BE2C (cell line): ENCODE measurements around the gene ITGB3.
"Not testable (repeated sequence)": the region's sequence is repeated elsewhere in the genome, so short reads cannot be mapped to it uniquely, and the experiment has no call there.

Experiments
- DNase-seq: peaks from one replicate; pipeline ENCODE4 v3.0.0-alpha.2; 2020
- H3K27me3 ChIP-seq: fragments of 250-450 bp; sonication (Bioruptor Pico); 2 replicates; pipeline ENCODE4 v1.5.1; 2020; ENCODE audit warnings: mild to moderate bottlenecking
- H3K36me3 ChIP-seq: fragments of 250-450 bp; sonication (Bioruptor Pico); 2 replicates; pipeline ENCODE4 v1.5.1; 2020; ENCODE audit warnings: mild to moderate bottlenecking
- H3K4me1 ChIP-seq: fragments of 250-450 bp; sonication (Bioruptor Pico); 2 replicates; pipeline ENCODE4 v1.5.1; 2020
- H3K4me3 ChIP-seq: 2 replicates; pipeline ENCODE4 v1.5.1; 2011; ENCODE audit warnings: low read depth, low read length
- H3K9me3 ChIP-seq: fragments of 250-450 bp; sonication (Bioruptor Pico); 2 replicates; pipeline ENCODE4 v1.5.1; 2020
- TF ChIP-seq, protein P1 (sequence below): IDR thresholded peaks from 2 replicates; pipeline ENCODE4 v1.5.1; 2012; ENCODE audit warnings: mild to moderate bottlenecking, low read depth, low read length

ITGB3 gene

DNA sequence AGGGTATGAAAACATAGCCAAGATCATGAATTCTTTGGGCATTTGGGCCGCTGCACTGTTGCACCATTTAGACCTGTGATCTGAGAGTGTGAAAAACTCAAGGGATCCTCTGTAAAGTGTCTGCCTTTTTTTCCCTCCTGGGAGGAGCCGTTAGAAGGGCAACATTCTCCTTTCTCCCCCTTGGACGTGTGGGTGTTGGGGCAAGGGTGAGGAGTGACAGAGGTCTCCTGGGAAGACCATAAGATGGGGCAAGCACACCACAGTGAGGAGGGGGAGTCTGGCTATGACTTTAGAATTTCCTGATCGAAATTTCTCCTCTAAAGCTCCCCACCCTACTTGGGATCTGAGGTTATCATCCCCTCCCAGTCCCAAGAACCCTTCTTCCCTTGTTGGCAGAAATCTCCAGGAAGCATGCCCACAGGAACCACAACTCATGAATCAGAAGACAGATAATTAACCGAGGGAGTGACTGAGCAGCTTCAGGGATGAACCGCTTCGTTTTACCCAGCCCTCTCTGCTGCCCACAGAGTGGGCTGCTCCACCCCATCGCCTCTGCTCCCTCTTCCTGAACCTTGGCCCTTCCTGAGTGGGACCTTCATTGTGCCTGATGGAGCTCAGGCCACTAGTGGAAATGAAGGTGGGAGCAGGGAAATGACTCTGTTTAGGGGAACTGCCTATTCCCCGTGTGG lies 4.2 kb downstream of the ITGB3 start:
- Histone ChIP-seq H3K4me3 (no peak overlapping the region), H3K27me3 (peaks cover 3% of the 10 kb centered on the region; the same call in 1 of the 2 replicates), H3K36me3 (no peaks in the 10 kb centered on the region), H3K9me3 (no peaks in the 10 kb centered on the region), H3K4me1 (0 out of 2 replicates have a peak, but pooled peaks cover 2% of the 10 kb centered on the region)
- DNase-seq: no peak
- TF ChIP-seq, protein P1, sequence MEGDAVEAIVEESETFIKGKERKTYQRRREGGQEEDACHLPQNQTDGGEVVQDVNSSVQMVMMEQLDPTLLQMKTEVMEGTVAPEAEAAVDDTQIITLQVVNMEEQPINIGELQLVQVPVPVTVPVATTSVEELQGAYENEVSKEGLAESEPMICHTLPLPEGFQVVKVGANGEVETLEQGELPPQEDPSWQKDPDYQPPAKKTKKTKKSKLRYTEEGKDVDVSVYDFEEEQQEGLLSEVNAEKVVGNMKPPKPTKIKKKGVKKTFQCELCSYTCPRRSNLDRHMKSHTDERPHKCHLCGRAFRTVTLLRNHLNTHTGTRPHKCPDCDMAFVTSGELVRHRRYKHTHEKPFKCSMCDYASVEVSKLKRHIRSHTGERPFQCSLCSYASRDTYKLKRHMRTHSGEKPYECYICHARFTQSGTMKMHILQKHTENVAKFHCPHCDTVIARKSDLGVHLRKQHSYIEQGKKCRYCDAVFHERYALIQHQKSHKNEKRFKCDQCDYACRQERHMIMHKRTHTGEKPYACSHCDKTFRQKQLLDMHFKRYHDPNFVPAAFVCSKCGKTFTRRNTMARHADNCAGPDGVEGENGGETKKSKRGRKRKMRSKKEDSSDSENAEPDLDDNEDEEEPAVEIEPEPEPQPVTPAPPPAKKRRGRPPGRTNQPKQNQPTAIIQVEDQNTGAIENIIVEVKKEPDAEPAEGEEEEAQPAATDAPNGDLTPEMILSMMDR: no peak

- no peak overlapping the region for H3K4me3 ChIP-seq
- no peaks in the 10 kb centered on the region for H3K36me3 ChIP-seq
- H3K4me1 ChIP-seq: no peaks in the 10 kb centered on the region
- no peaks in the 10 kb centered on the region for H3K9me3 ChIP-seq
- TF ChIP-seq, protein P1: no peak
- H3K27me3 ChIP-seq: no peaks in the 10 kb centered on the region
- DNase-seq: no peak
Measured at GRCh38 chr17:47262586-47262985, 9.0 kb downstream of the ITGB3 start.

- Histone ChIP-seq H3K4me3 (no peak overlapping the region), H3K4me1 (no peaks in the 10 kb centered on the region), H3K9me3 (no peaks in the 10 kb centered on the region), H3K36me3 (no peaks in the 10 kb centered on the region), H3K27me3 (no peaks in the 10 kb centered on the region)
- TF ChIP-seq, protein P1: no peak
- no peak for DNase-seq
Measured at GRCh38 chr17:47264166-47264565, 10.5 kb downstream of the ITGB3 start.

DNA sequence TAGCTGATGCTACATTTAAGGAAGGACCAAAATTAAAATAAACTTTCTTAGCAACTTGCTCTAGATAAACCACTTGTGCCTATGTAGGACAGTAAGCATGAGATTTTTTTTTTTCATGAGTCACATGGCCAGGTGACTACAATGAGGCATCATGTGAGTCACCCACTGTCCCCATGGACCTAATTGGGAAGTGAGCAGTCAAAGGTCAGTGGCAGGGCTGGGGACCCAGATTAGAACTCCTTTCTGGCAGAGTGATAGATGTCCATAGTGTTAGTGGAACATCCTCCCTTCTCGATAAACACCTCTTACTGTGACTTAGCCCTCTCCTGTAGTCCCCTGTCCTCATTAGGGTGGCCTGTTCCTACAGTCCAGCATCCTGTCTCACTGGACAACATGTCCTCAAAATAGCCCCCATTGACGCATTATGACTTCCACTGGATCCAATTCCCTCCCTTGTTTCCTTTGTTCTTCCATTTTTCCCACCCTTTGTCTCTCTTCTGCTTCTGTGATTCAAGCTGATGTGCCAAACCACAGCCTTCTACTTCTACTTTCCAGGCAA lies 12.4 kb downstream of the ITGB3 start:
- Histone ChIP-seq H3K4me1 (no peaks in the 10 kb centered on the region), H3K27me3 (no peaks in the 10 kb centered on the region), H3K4me3 (no peak overlapping the region), H3K9me3 (no peaks in the 10 kb centered on the region), H3K36me3 (no peaks in the 10 kb centered on the region)
- DNase-seq: no peak
- TF ChIP-seq, protein P1: no peak

DNA sequence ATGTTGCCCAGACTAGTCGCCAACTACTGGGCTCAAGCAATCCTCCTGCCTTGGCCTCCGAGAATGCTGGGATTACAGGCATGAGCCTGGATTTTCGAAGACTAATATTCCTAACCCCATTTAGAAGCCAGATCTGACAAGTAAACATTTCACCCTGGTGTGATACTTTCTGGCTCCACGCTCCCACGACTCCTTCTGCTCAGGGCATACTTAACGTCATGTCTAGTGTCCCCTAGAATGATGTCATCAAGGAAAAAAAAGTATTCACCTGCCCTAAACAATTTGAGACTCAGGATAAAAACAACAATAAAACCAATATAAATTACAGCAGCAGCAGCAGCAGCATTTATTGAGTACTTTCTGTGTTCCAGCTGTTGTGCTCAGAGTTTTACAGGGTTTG lies 13.2 kb downstream of the ITGB3 start:
- Histone ChIP-seq H3K27me3 (no peaks in the 10 kb centered on the region), H3K4me1 (no peaks in the 10 kb centered on the region), H3K9me3 (no peaks in the 10 kb centered on the region), H3K36me3 (no peaks in the 10 kb centered on the region), H3K4me3 (no peak overlapping the region)
- DNase-seq: no peak
- TF ChIP-seq, protein P1: no peak

DNA sequence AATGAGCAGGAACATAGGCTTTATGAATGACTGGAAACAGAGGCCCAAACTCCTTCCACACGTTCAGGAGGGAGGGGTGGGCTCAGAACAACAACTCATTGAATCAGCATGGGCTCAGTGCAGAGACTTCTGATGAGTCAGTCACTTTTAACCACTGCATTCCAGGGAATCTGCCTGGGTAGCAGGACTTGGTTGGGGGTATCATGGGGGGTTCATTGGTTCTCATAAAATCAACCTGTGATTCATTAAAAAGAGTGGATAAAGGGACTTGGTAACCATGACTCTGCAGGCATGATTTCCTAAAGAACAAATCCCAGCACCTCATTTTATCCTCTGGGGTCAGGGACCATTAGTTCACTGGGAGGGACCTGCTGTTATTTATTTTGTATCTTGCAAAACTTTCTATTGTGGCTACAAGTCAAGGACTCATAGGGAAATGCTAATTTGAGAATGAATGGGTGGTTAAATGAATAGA lies 13.8 kb downstream of the ITGB3 start:
- Histone ChIP-seq H3K27me3 (no peaks in the 10 kb centered on the region), H3K4me3 (no peak overlapping the region), H3K9me3 (no peaks in the 10 kb centered on the region), H3K36me3 (no peaks in the 10 kb centered on the region), H3K4me1 (no peaks in the 10 kb centered on the region)
- no peak for DNase-seq
- TF ChIP-seq, protein P1: no peak

- not testable (repeated sequence) for H3K4me3 ChIP-seq, H3K9me3 ChIP-seq, DNase-seq, H3K27me3 ChIP-seq, H3K36me3 ChIP-seq, H3K4me1 ChIP-seq
Measured at GRCh38 chr17:47268964-47269363, 15.3 kb downstream of the ITGB3 start.

- H3K27me3 ChIP-seq, H3K36me3 ChIP-seq, H3K4me1 ChIP-seq, DNase-seq, H3K9me3 ChIP-seq, H3K4me3 ChIP-seq: not testable (repeated sequence)
Measured at GRCh38 chr17:47269561-47270280, 16.1 kb downstream of the ITGB3 start.
